NOMO-1 (cell line): ENCODE data around the gene TCF21.
"Not testable (repeated sequence)": the region's sequence is repeated elsewhere in the genome, so short reads cannot be mapped to it uniquely, and the experiment has no call there.

Source experiments
- DNase-seq, 2 experiments: peaks; one replicate each; lab custom pipeline; 2025; ENCODE audit not compliant: unreplicated experiment in 2 of 2; lab: John Stamatoyannopoulos, UW

TCF21 gene

GRCh38 chr6:133888929-133889556, at the start of gene TCF21:
TCF21 (plus strand) TSS chr6:133889113; CDS start chr6:133889398, 285 bp downstream.
- DNase-seq: no peak

- DNase-seq: no peak
These were observed 47.7 kb upstream of the TCF21 start for GRCh38 chr6:133841176-133841575.

GRCh38 chr6:133843098-133843497, 45.8 kb upstream of the TCF21 start:
- DNase-seq: no peak

- DNase-seq: no peak
These were observed 44.2 kb upstream of the TCF21 start for GRCh38 chr6:133844709-133845108.

GRCh38 chr6:133854041-133854363, 34.9 kb upstream of the TCF21 start:
- no peak for DNase-seq

- no peak for DNase-seq
These were observed 34.3 kb upstream of the TCF21 start for GRCh38 chr6:133854364-133855275.

- no peak for DNase-seq
These were observed 33.5 kb upstream of the TCF21 start for GRCh38 chr6:133855276-133855990.

GRCh38 chr6:133855991-133856370, 32.9 kb upstream of the TCF21 start:
- DNase-seq: no peak

GRCh38 chr6:133856911-133857310, 32.0 kb upstream of the TCF21 start:
- no peak for DNase-seq

GRCh38 chr6:133857696-133858095, 31.2 kb upstream of the TCF21 start:
- DNase-seq: no peak

GRCh38 chr6:133861337-133861736, 27.6 kb upstream of the TCF21 start:
- not testable (repeated sequence) for DNase-seq

- no peak for DNase-seq
These were observed 25.7 kb upstream of the TCF21 start for GRCh38 chr6:133863228-133863627.

- DNase-seq: no peak
These were observed 23.2 kb upstream of the TCF21 start for GRCh38 chr6:133865680-133866079.

- no peak for DNase-seq
These were observed 17.8 kb upstream of the TCF21 start for GRCh38 chr6:133871131-133871530.

- DNase-seq: no peak
These were observed 15.4 kb upstream of the TCF21 start for GRCh38 chr6:133873538-133873937.

GRCh38 chr6:133877116-133877515, 11.8 kb upstream of the TCF21 start:
- no peak for DNase-seq

- no peak for DNase-seq
These were observed 8.9 kb upstream of the TCF21 start for GRCh38 chr6:133880006-133880405.

- no peak for DNase-seq
These were observed 8.0 kb upstream of the TCF21 start for GRCh38 chr6:133880896-133881295.

GRCh38 chr6:133886104-133886775, 2.7 kb upstream of the TCF21 start:
- no peak for DNase-seq

- DNase-seq: no peak
These were observed 1.6 kb upstream of the TCF21 start for GRCh38 chr6:133887156-133887879.

GRCh38 chr6:133887880-133888230, 1.1 kb upstream of the TCF21 start:
- DNase-seq: no peak
